Ascending aorta (tissue), 2 donors: ENCODE measurements around the gene UBE2G2. TPM values are rescaled to one million over a fixed set of nuclear protein-coding genes. Genes with fewer than 3 reads are reported as not detected.

ENCODE experiments used
- DNase-seq, 2 donors: peaks; one replicate each; pipeline ENCODE4 v3.0.0-alpha.2; 2019; ENCODE audit warnings: low spot score in 2 of 2
- H3K27ac ChIP-seq, 2 donors: fragments of 200-600 bp; sonication (generic); one replicate each; pipeline ENCODE4 v1.5.1; 2016 to 2017; ENCODE audit warnings: mild to moderate bottlenecking in 1 of 2
- H3K27me3 ChIP-seq: fragments of 200-600 bp; sonication (generic); one replicate; pipeline ENCODE4 v1.5.1; 2017
- H3K36me3 ChIP-seq, 2 donors: fragments of 200-600 bp; sonication (generic); one replicate each; pipeline ENCODE4 v1.5.1; 2016
- H3K4me1 ChIP-seq, 2 donors: fragments of 200-600 bp; sonication (generic); one replicate each; pipeline ENCODE4 v1.5.1; 2016 to 2017; ENCODE audit warnings: mild to moderate bottlenecking in 1 of 2
- H3K4me3 ChIP-seq, 2 donors: fragments of 200-600 bp; sonication (generic); one replicate each; pipeline ENCODE4 v1.5.1; 2016 to 2017; ENCODE audit warnings: mild to moderate bottlenecking in 1 of 2
- H3K9me3 ChIP-seq, 2 donors: fragments of 200-600 bp; sonication (generic); one replicate each; pipeline ENCODE4 v1.5.1; 2016
- CTCF ChIP-seq, 3 experiments: fragments of 200-600 bp in 2 of 3; fragments of 450-650 bp in 1 of 3; sonication (generic) in 2 of 3; IDR thresholded peaks; one replicate each; pipeline ENCODE4 v1.5.1; 2016 to 2019; ENCODE audit warnings: antibody characterized with exemption in 3 of 3, mild to moderate bottlenecking in 1 of 3, moderate library complexity in 1 of 3
- intact Hi-C: fragments of 100-400 bp; cut with DNase I; formaldehyde crosslinking; loops from one replicate; pipeline ENCODE4 v1.15.1; 2023
- total RNA-seq: library from RNA; depleted of rRNA; stranded (reverse); fragments of >200 nt; gene quantifications from one replicate; pipeline ENCODE4 v1.1.0, GENCODE V29; 2016

The UBE2G2 gene
- total RNA-seq, 1 donor from 2014 or later, result 58.1 TPM

- no peak for TF ChIP-seq CTCF (IDR thresholded peaks at IDR 0.05)
- Histone ChIP-seq H3K9me3 (no peaks in the 10 kb centered on the region), H3K27me3 (no peaks in the 10 kb centered on the region), H3K27ac (no peak overlapping the region), H3K4me1 (no peaks in the 10 kb centered on the region), H3K36me3 (no peaks in the 10 kb centered on the region), H3K4me3 (no peak overlapping the region)
- intact Hi-C loops, result no loop called here
- peak in 1 of 2 donors; percentile 38 for DNase-seq
These were observed 40.5 kb downstream of the UBE2G2 start for GRCh38 chr21:44761011-44761729.

GRCh38 chr21:44760376-44760775 lies 41.2 kb downstream of the UBE2G2 start:
- no peak overlapping the region for H3K27ac ChIP-seq
- intact Hi-C loops, result no loop called here
- no peaks in the 10 kb centered on the region for H3K36me3 ChIP-seq
- no peaks in the 10 kb centered on the region for H3K9me3 ChIP-seq
- H3K4me3 ChIP-seq, result no peak overlapping the region
- no peak for TF ChIP-seq CTCF (IDR thresholded peaks at IDR 0.05)
- H3K27me3 ChIP-seq, result no peaks in the 10 kb centered on the region
- no peaks in the 10 kb centered on the region for H3K4me1 ChIP-seq
- DNase-seq, result peak in 1 of 2 donors; percentile 30

- H3K9me3 ChIP-seq, result peaks cover 0 to 3% of the 10 kb centered on the region in 2 donors
- no peaks in the 10 kb centered on the region for H3K36me3 ChIP-seq
- no peak for TF ChIP-seq CTCF (IDR thresholded peaks at IDR 0.05)
- no peak overlapping the region for H3K27ac ChIP-seq
- intact Hi-C loops, result no loop called here
- H3K4me3 ChIP-seq, result no peak overlapping the region
- H3K27me3 ChIP-seq, result no peaks in the 10 kb centered on the region
- DNase-seq, result peak in 1 of 2 donors; percentile 33
- no peaks in the 10 kb centered on the region for H3K4me1 ChIP-seq
These were observed 41.9 kb downstream of the UBE2G2 start for GRCh38 chr21:44759628-44760285.

- peak in 1 of 2 donors; percentile 50 for DNase-seq
- H3K36me3 ChIP-seq, result no peaks in the 10 kb centered on the region
- H3K27ac ChIP-seq, result no peak overlapping the region
- no peak for TF ChIP-seq CTCF (IDR thresholded peaks at IDR 0.05)
- peaks cover 0 to 5% of the 10 kb centered on the region in 2 donors for H3K9me3 ChIP-seq
- H3K4me1 ChIP-seq, result no peaks in the 10 kb centered on the region
- no peaks in the 10 kb centered on the region for H3K27me3 ChIP-seq
- intact Hi-C loops, result no loop called here
- H3K4me3 ChIP-seq, result no peak overlapping the region
These were observed 42.6 kb downstream of the UBE2G2 start for GRCh38 chr21:44758781-44759627.

GRCh38 chr21:44758141-44758561 lies 43.5 kb downstream of the UBE2G2 start:
- no peak for TF ChIP-seq CTCF (IDR thresholded peaks at IDR 0.05)
- H3K27me3 ChIP-seq, result no peaks in the 10 kb centered on the region
- H3K9me3 ChIP-seq, result peaks cover 0 to 5% of the 10 kb centered on the region in 2 donors
- H3K36me3 ChIP-seq, result no peaks in the 10 kb centered on the region
- H3K4me3 ChIP-seq, result no peak overlapping the region
- H3K4me1 ChIP-seq, result no peaks in the 10 kb centered on the region
- peak in 1 of 2 donors; percentile 54 for DNase-seq
- intact Hi-C loops, result no loop called here
- H3K27ac ChIP-seq, result no peak overlapping the region
